Measurements from ENCODE around the gene PTGES3L.

- TF ChIP-seq CTCF (conservative IDR thresholded peaks at IDR 0.05 in 1 of 2, IDR thresholded peaks at IDR 0.05 in 1 of 2; ENCODE audit: low read depth in 1 of 2, low read length in 2 of 2) (no peak), EZH2 (IDR thresholded peaks at IDR 0.05; ENCODE audit: low read length, missing control alignments) (no peak)
Observed at GRCh38 chr17:43018932-43019331, 39.1 kb upstream of the PTGES3L start.
